ENCODE data around the gene ARAP3. TPM values are rescaled to one million over a fixed set of nuclear protein-coding genes. Genes with fewer than 3 reads are reported as not detected.

ARAP3 gene
- polyA plus RNA-seq, 3 donors, result 1.2 to 18.2 (median 2.2) TPM

GRCh38 chr5:141674747-141675146 lies 7.3 kb downstream of the ARAP3 start:
- H3K27me3 Mint-ChIP-seq (ENCODE audit: low read depth in 3 of 3), result no peaks in the 10 kb centered on the region
- H3K4me3 ChIP-seq (replicated peaks in 1 of 3; ENCODE audit: low read depth in 2 of 3, low read length in 3 of 3), result no peak overlapping the region
- H3K79me2 ChIP-seq (ENCODE audit: insufficient read depth, low read length), result no peaks in the 10 kb centered on the region
- no peak overlapping the region for H2AFZ ChIP-seq (ENCODE audit: insufficient read depth, low read depth, low read length, poor library complexity, severe bottlenecking)
- 91% methylated on average over 5 of the region's 5 CpGs for WGBS (ENCODE audit: insufficient coverage)
- no peak for DNase-seq
- peaks cover 1 to 5% of the 10 kb centered on the region in 2 donors for H3K4me1 ChIP-seq (ENCODE audit: control insufficient read depth in 1 of 2, insufficient read depth in 2 of 2, low read length in 2 of 2)
- peaks cover 0 to 2% (median 0%) of the 10 kb centered on the region in 7 donors for H3K9me3 Mint-ChIP-seq
- H3K36me3 Mint-ChIP-seq, result peaks cover 55 to 60% of the 10 kb centered on the region in 2 donors
- H3K27me3 ChIP-seq (ENCODE audit: control insufficient read depth in 2 of 2, insufficient read depth in 2 of 2, low read length in 2 of 2), result no peaks in the 10 kb centered on the region
- H3K4me3 Mint-ChIP-seq, result no peak overlapping the region
- peaks cover 6% of the 10 kb centered on the region for H4K20me1 ChIP-seq (ENCODE audit: insufficient read depth, low read length)
- no peak overlapping the region for H3K27ac ChIP-seq (ENCODE audit: low read depth in 1 of 2, low read length in 2 of 2)
- H3K9ac ChIP-seq (ENCODE audit: insufficient read depth, low read length, poor library complexity, severe bottlenecking), result no peak overlapping the region
- no peak overlapping the region for H3K4me2 ChIP-seq (replicated peaks; ENCODE audit: extremely low read depth, low read length, poor library complexity, severe bottlenecking)
- peaks cover 43 to 64% of the 10 kb centered on the region in 2 donors for H3K36me3 ChIP-seq (replicated peaks in 1 of 2; ENCODE audit: control insufficient read depth in 1 of 2, insufficient read depth in 2 of 2, low read length in 2 of 2)
- peaks cover 6% of the 10 kb centered on the region for H3K4me1 Mint-ChIP-seq
- no peak for TF ChIP-seq CTCF (IDR thresholded peaks at IDR 0.05)
- intact Hi-C loops (cut with micrococcal nuclease), result no loop called here
- no peaks in the 10 kb centered on the region for H3K9me3 ChIP-seq (replicated peaks in 1 of 2; ENCODE audit: control insufficient read depth in 1 of 2, insufficient read depth in 1 of 2, low read length in 2 of 2)
- peak overlapping the region in 1 of 7 donors; percentile 21 for H3K27ac Mint-ChIP-seq

- no peak overlapping the region for H3K4me3 Mint-ChIP-seq
- H3K9me3 Mint-ChIP-seq, result peaks cover 0 to 2% (median 0%) of the 10 kb centered on the region in 7 donors
- H3K27me3 Mint-ChIP-seq (ENCODE audit: low read depth in 3 of 3), result peaks cover 0 to 1% (median 0%) of the 10 kb centered on the region in 3 donors
- Histone ChIP-seq H3K27me3 (ENCODE audit: control insufficient read depth in 2 of 2, insufficient read depth in 2 of 2, low read length in 2 of 2) (no peaks in the 10 kb centered on the region), H3K4me3 (replicated peaks in 1 of 3; ENCODE audit: low read depth in 2 of 3, low read length in 3 of 3) (no peak overlapping the region), H4K20me1 (ENCODE audit: insufficient read depth, low read length) (no peaks in the 10 kb centered on the region), H3K9ac (ENCODE audit: insufficient read depth, low read length, poor library complexity, severe bottlenecking) (no peak overlapping the region), H3K27ac (ENCODE audit: low read depth in 1 of 2, low read length in 2 of 2) (no peak overlapping the region), H3K4me1 (ENCODE audit: control insufficient read depth in 1 of 2, insufficient read depth in 2 of 2, low read length in 2 of 2) (no peaks in the 10 kb centered on the region), H3K9me3 (replicated peaks in 1 of 2; ENCODE audit: control insufficient read depth in 1 of 2, insufficient read depth in 1 of 2, low read length in 2 of 2) (no peaks in the 10 kb centered on the region), H2AFZ (ENCODE audit: insufficient read depth, low read depth, low read length, poor library complexity, severe bottlenecking) (no peak overlapping the region), H3K79me2 (ENCODE audit: insufficient read depth, low read length) (no peaks in the 10 kb centered on the region), H3K36me3 (replicated peaks in 1 of 2; ENCODE audit: control insufficient read depth in 1 of 2, insufficient read depth in 2 of 2, low read length in 2 of 2) (peaks cover 53 to 65% of the 10 kb centered on the region in 2 donors), H3K4me2 (replicated peaks; ENCODE audit: extremely low read depth, low read length, poor library complexity, severe bottlenecking) (no peak overlapping the region)
- intact Hi-C loops (cut with micrococcal nuclease), result no loop called here
- WGBS (ENCODE audit: insufficient coverage), result 92% methylated on average over 3 of the region's 19 CpGs
- H3K36me3 Mint-ChIP-seq, result peaks cover 57 to 58% of the 10 kb centered on the region in 2 donors
- no peak for DNase-seq
- no peaks in the 10 kb centered on the region for H3K4me1 Mint-ChIP-seq
- no peak for TF ChIP-seq CTCF (IDR thresholded peaks at IDR 0.05)
- H3K27ac Mint-ChIP-seq, result peak overlapping the region in 1 of 7 donors; percentile 4
These were observed 8.9 kb downstream of the ARAP3 start for GRCh38 chr5:141672841-141673813.
